Thyroid gland (tissue), 4 donors: Measurements from ENCODE around the gene TMEM132D. TPM values are rescaled to one million over a fixed set of nuclear protein-coding genes. Genes with fewer than 3 reads are reported as not detected.

Experiments
- DNase-seq, 2 donors: peaks; one replicate each; pipeline ENCODE4 v3.0.0-alpha.2; 2019
- H3K27ac ChIP-seq, 3 donors: fragments of 200-600 bp; sonication (generic); 1 replicate in 2 of 3; 2 replicates in 1 of 3; pipeline ENCODE4 v1.5.1; 2016 to 2019; ENCODE audit warnings: mild to moderate bottlenecking in 1 of 3, moderate library complexity in 1 of 3
- H3K27me3 ChIP-seq: fragments of 200-600 bp; sonication (generic); one replicate; pipeline ENCODE4 v1.5.1; 2019
- H3K36me3 ChIP-seq, 2 donors: fragments of 200-600 bp; sonication (generic); one replicate each; pipeline ENCODE4 v1.5.1; 2016 to 2019
- H3K4me1 ChIP-seq, 2 donors: fragments of 200-600 bp; sonication (generic); one replicate each; pipeline ENCODE4 v1.5.1; 2017 to 2019
- H3K4me3 ChIP-seq, 3 donors: fragments of 200-600 bp; sonication (generic); replicated peaks in 1 of 3; 1 replicate in 2 of 3; 2 replicates in 1 of 3; pipeline ENCODE4 v1.5.1; 2016; ENCODE audit warnings: mild to moderate bottlenecking in 1 of 3
- H3K9me3 ChIP-seq: fragments of 200-600 bp; sonication (generic); one replicate; pipeline ENCODE4 v1.5.1; 2017
- POLR2A ChIP-seq, 2 donors: fragments of 450-650 bp; IDR thresholded peaks; one replicate each; pipeline ENCODE4 v1.6.1; 2017; ENCODE audit warnings: antibody characterized with exemption in 2 of 2, mild to moderate bottlenecking in 2 of 2, moderate library complexity in 1 of 2
- WGBS, 2 donors: methylation state at CpG; one replicate each; pipeline ENCODE4 v1.1.5; 2017; 5-methylcytosine and 5-hydroxymethylcytosine counted together
- intact Hi-C: fragments of 100-400 bp; cut with DNase I; formaldehyde crosslinking; loops from one replicate; pipeline ENCODE4 v1.15.1; 2023
- total RNA-seq, 4 donors: library from RNA; depleted of rRNA; stranded (reverse); fragments of >200 nt; gene quantifications; one replicate each; pipeline ENCODE4 v1.2.3, GENCODE V29; 2016
- TF ChIP-seq, protein P1 (sequence below), 6 experiments: fragments of 200-600 bp in 3 of 6; fragments of 450-650 bp in 3 of 6; sonication (generic) in 3 of 6; IDR thresholded peaks; one replicate each; pipeline ENCODE4 v1.5.1; 2016 to 2019; ENCODE audit warnings: antibody characterized with exemption in 6 of 6, mild to moderate bottlenecking in 2 of 6, inconsistent platforms in 1 of 6, moderate library complexity in 1 of 6

TMEM132D gene
- total RNA-seq, 4 donors from 2014 or later: not detected

DNA sequence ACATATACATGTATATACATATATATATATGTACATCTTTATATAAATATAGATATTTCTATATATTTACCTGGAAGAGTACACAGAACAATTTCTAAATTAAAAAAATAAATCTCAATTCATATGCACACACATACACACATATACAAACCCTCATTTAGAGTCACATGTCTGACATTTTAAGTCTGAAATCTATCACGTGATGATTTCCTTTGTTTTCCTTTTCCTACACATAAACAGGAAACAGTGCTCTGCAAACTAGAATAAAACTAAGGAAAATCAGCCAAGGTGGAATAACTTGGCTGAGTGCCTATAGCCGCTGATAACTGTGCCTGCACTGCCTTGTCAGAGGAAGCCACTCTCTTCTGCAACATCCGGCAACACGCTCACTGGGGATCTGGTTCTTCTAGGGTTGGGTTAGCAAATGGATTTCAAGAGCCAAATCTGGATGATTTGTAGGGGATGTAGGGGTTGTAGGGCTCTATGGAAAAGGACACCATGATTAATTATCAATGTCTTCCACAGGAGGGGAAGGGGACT is 480.7 kb downstream of the TMEM132D start:
- no peak for TF ChIP-seq POLR2A (IDR thresholded peaks at IDR 0.05)
- TF ChIP-seq, protein P1, sequence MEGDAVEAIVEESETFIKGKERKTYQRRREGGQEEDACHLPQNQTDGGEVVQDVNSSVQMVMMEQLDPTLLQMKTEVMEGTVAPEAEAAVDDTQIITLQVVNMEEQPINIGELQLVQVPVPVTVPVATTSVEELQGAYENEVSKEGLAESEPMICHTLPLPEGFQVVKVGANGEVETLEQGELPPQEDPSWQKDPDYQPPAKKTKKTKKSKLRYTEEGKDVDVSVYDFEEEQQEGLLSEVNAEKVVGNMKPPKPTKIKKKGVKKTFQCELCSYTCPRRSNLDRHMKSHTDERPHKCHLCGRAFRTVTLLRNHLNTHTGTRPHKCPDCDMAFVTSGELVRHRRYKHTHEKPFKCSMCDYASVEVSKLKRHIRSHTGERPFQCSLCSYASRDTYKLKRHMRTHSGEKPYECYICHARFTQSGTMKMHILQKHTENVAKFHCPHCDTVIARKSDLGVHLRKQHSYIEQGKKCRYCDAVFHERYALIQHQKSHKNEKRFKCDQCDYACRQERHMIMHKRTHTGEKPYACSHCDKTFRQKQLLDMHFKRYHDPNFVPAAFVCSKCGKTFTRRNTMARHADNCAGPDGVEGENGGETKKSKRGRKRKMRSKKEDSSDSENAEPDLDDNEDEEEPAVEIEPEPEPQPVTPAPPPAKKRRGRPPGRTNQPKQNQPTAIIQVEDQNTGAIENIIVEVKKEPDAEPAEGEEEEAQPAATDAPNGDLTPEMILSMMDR (IDR thresholded peaks at IDR 0.05): no peak
- intact Hi-C loops: no loop called here
- WGBS, 2 donors: 62 to 69% methylated on average over 4 of the region's 4 CpGs
- H3K27ac ChIP-seq: no peak overlapping the region
- no peak overlapping the region for H3K4me3 ChIP-seq
- no peaks in the 10 kb centered on the region for H3K36me3 ChIP-seq
- DNase-seq: no peak
- H3K9me3 ChIP-seq: no peaks in the 10 kb centered on the region
- H3K4me1 ChIP-seq: no peaks in the 10 kb centered on the region
- no peaks in the 10 kb centered on the region for H3K27me3 ChIP-seq

DNA sequence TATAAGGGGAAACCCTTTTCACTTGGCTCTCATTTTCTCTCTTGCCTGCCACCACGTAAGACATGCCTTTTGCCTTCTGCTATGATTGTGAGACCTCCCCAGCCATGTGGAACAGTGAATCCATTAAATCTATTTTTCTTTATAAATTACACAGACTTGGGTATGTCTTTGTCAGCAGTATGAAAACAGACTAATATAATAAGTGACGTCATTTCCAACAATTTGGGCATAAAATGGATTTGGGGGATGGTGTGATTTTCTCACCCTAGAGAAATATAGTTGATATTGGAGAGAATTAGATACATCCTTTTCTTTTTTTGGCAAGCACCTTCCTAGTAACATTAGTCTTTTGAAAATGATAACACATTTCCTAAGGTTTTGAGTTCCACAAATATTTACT is 490.5 kb downstream of the TMEM132D start:
- TF ChIP-seq POLR2A (IDR thresholded peaks at IDR 0.05): no peak
- TF ChIP-seq, protein P1 (IDR thresholded peaks at IDR 0.05): no peak
- WGBS, 2 donors: 40 to 84% methylated on average over 2 of the region's 2 CpGs
- Histone ChIP-seq H3K9me3 (no peaks in the 10 kb centered on the region), H3K4me3 (no peak overlapping the region), H3K36me3 (no peaks in the 10 kb centered on the region), H3K27ac (no peak overlapping the region), H3K27me3 (no peaks in the 10 kb centered on the region), H3K4me1 (no peaks in the 10 kb centered on the region)
- DNase-seq: no peak
- intact Hi-C loops: no loop called here

DNA sequence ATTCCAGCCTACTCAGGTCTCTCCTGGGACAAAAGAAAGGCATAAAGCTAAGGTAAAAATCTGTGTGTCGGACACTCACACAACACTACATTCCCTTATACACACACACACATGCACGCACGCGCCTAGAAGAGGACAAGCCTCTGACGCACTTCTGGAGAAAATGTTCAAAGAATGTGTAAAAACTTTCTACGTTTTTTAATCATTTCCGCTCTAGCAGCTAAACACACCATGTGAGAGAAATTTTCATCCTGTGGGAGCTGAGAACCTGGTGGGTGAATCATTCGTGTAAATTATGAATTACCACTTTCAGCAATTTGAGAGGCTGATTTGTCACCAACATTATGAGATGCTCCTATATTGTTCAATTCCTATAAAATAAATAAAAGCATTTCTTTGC is 494.5 kb downstream of the TMEM132D start:
- DNase-seq: no peak
- H3K27me3 ChIP-seq: no peaks in the 10 kb centered on the region
- no peak overlapping the region for H3K27ac ChIP-seq
- intact Hi-C loops: no loop called here
- H3K36me3 ChIP-seq: no peaks in the 10 kb centered on the region
- no peaks in the 10 kb centered on the region for H3K9me3 ChIP-seq
- WGBS, 2 donors: 76 to 77% methylated on average over 8 of the region's 8 CpGs
- no peak for TF ChIP-seq POLR2A (IDR thresholded peaks at IDR 0.05)
- TF ChIP-seq, protein P1 (IDR thresholded peaks at IDR 0.05): no peak
- H3K4me3 ChIP-seq: no peak overlapping the region
- H3K4me1 ChIP-seq: no peaks in the 10 kb centered on the region

DNA sequence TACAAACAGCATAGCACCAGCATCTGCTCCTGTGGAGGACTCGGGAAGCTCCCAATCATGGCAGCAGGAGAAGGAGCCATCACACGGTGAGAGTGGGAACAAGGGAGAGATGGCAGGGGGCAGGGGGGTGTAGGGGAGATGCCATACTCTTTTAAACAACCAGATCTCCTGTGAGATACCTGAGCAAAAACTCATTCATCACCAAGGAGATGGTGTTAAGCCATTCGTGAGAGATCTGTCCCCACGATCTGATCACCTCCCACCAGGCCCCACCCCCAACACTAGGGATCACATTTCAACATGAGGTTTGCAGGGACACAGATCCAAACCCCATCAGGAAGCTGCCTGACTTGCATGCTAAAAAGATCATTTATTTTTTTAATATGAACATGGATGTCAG is 499.3 kb downstream of the TMEM132D start:
- intact Hi-C loops: no loop called here
- no peak overlapping the region for H3K4me3 ChIP-seq
- no peaks in the 10 kb centered on the region for H3K9me3 ChIP-seq
- no peak overlapping the region for H3K27ac ChIP-seq
- H3K36me3 ChIP-seq: no peaks in the 10 kb centered on the region
- no peak for DNase-seq
- 35 to 44% methylated on average over 4 of the region's 4 CpGs for WGBS, 2 donors
- no peaks in the 10 kb centered on the region for H3K27me3 ChIP-seq
- no peak for TF ChIP-seq POLR2A (IDR thresholded peaks at IDR 0.05)
- TF ChIP-seq, protein P1 (IDR thresholded peaks at IDR 0.05): no peak
- no peaks in the 10 kb centered on the region for H3K4me1 ChIP-seq

DNA sequence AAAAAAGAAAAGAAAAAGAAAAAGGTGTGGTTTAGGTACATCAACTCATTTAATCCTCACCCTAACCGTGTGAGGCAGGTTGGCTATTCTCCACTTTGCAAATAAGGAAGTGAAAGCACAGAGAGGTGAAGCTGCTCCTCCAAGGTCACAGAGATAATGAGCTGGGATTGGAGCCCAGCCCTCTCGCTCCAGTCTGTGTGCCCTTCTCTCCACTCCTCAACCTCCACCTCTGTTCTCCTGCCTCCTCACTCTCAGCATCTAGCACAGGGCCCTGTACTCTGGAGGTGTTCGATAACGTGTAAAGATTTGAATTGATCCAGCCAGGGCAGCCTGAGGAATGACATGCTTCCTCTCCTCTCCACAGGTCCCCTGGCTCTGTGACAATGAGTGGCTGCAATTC is 502.3 kb downstream of the TMEM132D start:
- no peak for TF ChIP-seq POLR2A (IDR thresholded peaks at IDR 0.05)
- TF ChIP-seq, protein P1 (IDR thresholded peaks at IDR 0.05): no peak
- Histone ChIP-seq H3K36me3 (no peaks in the 10 kb centered on the region), H3K4me1 (no peaks in the 10 kb centered on the region), H3K9me3 (no peaks in the 10 kb centered on the region), H3K27me3 (no peaks in the 10 kb centered on the region), H3K27ac (no peak overlapping the region), H3K4me3 (no peak overlapping the region)
- WGBS, 2 donors: 54 to 60% methylated on average over 4 of the region's 4 CpGs
- no peak for DNase-seq
- intact Hi-C loops: no loop called here
